GM19438 (cell line): ENCODE results near the gene CITED4.

Experiments used
- ATAC-seq: cut with Tn5 transposase; IDR thresholded peaks from one replicate; pipeline ENCODE4 v1.9.1; 2021; ENCODE audit warnings: low read depth; ENCODE audit not compliant: unreplicated experiment

CITED4 gene

DNA sequence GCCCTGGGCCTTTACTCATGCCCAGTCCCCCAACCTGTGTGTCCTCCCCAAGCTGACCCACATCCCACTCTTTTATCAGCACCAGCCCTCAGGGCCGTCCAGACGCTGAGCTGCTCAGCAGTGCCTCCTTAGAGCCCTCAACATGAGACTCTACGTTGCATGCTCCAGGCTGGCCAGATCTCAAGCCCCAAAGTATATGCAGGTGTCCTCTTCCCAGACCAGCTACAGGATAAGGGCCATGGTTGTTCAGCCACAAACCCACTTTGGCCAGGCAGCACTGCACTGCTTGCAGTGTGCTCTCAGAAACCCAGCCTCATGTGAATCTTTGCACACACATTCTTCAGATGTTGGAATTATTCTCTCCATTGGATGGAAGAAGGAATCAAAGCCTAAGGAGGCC lies 6.0 kb downstream of the CITED4 start:
- no peak for ATAC-seq

DNA sequence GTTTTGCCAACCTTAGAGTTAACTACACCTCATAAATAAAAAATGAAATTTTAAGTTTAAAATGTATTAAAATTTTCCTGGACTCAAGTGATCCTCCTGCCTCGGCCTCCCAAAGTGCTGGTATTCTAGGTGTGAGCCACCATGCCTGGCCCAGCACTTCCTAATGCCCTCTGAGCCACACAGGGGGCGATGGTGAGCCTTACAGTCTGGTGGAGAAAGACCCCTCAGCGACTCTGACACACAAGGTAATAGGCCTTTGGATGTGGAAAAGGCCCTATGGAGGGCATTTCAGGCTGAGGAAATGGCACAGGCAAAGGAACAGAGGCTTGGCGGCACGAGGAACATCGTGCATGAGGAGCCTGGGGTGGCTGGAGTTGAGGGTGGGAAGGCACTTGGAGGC lies 6.7 kb downstream of the CITED4 start:
- no peak for ATAC-seq

DNA sequence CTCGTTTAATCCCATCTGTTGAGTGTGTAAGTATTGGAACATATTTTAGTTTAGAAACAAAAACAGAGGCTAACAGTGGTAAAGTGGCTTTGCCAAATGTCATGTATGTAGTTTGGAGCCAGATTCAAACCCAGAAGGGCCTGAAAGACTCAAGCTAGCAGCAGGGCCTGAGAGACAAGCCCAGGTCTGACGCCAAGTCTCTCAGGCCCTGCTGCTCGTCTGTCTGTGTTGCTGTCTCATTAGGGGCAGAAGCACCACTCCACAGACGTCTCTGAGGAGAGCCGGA lies 8.3 kb downstream of the CITED4 start:
- ATAC-seq = no peak

DNA sequence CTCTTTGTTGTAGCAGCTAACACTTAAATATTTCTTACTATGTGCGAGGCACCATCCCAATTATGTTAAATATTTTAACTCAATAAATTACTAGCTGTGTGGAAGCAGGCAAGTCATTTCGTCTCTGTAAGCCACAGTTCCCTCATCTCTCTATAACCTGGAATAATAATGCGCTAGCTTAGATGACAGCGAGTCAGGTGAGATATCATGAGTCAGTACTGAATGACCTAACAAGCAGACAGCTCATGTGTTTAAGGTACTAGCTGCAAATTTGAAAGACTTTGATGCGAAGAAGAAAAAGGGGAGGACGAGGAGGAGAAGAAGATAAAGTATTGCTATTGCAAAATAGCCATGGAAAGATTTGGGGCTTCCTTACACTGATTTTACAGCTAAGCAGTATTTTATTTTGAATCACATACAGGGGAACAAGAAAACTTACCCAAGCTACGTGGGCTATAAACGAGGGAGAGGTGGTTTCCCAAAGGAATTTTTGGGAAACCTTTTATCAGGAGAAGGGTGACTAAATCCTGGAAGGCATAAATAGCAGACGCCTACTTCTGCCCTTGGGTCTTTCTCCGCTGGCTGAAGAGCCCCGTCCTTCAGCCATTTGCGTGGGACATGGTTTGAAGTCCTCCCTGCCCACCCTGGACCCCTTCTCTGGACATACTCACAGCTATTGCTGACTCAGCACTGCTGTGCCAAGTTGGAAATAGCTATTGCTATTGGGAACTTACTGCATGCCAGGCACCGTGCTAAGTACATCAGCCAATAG lies 8.9 kb downstream of the CITED4 start:
- ATAC-seq = no peak

- no peak for ATAC-seq
Measured at GRCh38 chr1:40851643-40852042, 10.5 kb downstream of the CITED4 start.

DNA sequence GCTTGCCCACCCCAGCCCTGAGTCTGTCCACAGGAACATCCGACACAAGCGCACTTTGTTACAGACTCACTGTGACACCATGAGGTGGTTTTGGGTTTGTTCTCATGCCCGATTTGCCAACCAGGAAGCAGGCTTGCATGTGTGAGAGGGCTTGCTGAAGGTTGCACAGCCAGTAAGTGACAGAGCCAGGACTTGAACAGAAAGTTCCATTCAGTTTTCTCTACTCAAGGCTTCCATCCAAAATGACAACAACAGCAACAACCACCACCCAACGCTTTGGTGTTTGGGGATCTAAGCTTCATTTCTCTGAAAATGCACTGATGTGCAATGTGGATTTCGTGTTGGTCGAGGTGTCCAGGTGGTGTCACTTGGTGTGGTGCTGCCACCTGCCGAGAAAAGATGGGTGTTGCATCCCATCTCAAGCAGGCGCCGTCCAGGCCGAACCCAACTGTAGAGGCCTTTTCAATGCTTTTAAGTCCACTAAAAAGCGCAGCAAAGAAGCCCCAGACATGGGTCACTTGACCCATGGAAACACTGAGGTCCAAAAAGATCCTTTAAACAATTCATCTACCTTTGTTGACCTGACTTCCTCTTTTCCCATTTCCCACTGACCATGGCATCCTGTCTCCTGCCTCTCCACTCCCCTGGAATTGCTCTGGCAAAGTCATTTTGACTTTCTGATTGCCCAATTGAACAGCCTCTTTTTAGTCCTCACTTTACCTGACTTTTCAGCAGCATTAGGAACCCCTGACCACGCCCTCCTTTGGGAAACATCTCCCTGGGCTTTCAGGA lies 12.2 kb downstream of the CITED4 start:
- ATAC-seq = no peak

DNA sequence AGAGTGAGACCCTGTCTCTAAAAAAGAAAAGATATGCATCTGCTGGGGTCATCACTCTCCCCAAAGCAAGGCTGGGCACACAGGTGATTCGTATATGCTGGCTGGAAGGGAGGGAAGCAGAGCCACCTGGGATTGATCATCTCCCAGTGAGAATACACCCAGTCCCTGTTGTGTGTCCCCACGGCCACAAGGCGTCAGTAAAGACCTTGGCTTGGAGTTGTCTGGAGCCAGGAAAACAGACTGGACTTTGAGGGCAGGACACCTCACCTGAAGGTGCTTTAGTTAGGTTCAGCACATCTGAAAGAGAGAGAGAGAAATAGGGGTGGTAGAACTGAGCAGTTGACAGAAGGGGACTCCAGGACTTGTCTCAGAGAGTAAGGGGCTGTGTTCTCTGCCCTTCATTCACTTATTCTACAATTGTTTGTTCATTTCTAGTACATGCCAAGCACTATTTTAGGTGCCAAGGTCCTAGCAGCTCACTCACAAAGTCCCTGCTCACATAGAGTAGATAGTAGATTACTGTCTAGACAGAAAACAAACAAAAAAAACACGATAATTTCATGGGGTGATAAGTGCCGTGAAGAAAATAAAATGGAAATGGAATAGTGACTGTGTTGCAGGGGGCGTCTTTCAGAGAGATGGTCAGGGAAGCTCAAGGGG lies 13.5 kb downstream of the CITED4 start:
- ATAC-seq = no peak

DNA sequence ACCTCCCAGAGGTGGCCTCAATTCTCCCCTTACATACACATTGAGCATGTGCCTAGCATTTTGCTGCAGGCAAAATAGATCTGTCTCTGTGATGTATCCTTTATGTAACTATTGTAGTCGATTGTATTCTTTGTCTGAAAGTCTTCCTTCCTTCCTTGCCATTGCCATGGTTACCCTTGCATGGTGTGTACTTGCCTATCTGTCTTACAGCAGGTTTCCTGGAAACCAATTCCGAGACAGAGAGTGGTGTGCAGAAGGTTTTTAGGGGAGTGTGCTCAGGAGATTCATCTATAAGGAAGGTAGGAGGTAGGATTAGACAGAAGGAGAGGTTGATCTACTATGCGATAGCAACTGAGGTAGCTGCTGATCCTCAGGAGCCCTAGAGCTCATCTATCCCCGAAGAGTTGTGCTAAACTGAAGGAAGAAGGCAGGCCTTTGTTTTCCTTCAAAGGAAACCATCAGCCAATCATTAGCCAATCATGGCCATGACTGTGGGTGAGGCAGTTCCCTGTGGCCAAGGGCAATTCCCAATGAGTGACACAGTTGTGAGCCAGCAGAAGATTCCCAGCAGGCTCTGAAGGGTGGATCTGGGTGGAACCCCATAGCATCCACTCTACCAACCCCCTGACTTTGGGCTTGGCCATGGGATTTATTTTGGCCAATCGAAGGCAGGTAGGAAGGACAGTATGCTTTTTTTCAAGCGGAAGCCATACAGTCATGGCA lies 15.0 kb downstream of the CITED4 start:
- no peak for ATAC-seq

- no peak for ATAC-seq
Measured at GRCh38 chr1:40845895-40846294, 16.3 kb downstream of the CITED4 start.

DNA sequence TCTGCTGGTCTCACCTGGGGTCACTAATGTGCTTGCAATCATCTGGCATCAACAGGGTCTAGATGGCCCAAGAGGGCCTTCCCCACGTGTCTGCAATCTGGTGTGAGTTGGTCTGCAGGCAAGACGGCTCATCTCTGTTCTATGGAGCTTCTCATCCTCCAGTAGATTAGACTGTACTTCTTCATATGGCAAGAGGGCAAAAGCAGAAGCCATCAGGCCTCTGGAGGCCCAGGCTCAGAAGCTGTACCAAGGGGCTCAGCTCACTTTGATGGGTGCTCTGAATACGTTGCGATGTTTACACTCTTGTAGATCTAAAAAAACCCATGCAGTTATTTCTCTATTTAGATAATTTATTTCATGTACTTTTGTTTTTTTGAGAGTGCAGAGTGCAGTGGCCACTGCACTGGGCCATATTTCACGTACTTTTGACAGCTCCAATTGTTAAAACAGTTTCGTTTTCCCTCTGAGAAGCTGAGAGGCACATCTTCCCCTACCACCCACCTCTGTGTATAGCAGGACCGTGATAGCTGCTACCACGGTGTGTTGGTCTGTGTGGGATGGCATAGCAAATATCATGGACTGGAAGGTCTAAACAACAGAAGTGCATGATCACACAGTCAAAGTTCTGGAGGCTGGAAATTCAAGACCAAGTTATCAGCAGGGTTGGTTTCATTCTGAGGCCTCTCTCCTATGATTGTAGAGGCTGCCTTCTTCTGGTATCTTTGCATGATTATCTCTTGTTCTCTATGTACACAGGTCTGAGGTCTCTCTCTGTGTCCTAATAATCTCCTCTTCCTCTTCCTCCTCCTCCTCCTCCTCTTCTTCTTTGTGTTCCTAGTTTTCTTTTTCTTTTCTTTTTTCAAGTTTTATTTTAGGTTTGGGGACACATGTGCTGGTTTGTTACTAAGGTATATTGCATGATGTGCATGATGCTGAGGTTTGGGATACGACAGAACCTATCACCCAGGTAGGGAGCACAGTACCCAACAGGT lies 17.0 kb downstream of the CITED4 start:
- ATAC-seq = no peak

DNA sequence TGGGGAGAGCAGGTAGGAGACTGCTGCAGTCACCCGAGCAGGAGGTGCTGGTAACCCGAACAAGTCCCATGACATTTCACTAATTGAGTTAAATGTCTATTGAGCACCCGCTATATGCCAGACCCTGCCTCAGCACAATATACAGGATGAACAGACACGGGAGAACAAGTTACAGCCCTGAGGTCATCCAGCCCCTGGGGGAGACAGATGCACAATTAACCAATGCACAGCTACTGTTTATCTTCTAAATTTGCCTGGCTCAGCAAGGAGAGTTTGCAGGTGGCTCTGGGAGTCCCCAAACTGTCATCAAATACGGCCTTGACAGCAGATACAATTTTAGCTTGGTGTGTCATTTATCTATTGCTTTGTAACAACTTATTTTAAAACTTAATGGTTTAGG lies 18.1 kb downstream of the CITED4 start:
- ATAC-seq = no peak

GRCh38 chr1:40842691-40843090 lies 19.5 kb downstream of the CITED4 start:
- no peak for ATAC-seq

DNA sequence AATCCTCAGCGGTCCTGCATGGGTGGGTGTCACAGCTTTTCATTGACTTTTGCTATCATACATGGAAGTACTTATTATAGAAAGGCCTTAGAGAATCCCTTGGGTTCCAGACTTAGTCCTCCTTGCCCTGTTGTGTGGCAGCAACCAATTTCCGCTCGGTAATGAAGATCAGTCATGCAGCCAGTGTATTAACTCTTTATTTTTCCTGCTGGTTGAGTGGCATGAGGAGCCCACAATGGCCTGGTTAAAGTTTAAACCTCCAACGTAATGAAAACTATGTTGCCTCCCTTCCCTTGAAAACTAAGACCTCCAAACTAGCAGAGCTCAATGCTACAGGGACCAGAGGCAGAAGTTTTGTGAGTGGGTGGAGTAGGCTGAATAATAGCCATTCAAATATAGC lies 20.0 kb downstream of the CITED4 start:
- no peak for ATAC-seq

DNA sequence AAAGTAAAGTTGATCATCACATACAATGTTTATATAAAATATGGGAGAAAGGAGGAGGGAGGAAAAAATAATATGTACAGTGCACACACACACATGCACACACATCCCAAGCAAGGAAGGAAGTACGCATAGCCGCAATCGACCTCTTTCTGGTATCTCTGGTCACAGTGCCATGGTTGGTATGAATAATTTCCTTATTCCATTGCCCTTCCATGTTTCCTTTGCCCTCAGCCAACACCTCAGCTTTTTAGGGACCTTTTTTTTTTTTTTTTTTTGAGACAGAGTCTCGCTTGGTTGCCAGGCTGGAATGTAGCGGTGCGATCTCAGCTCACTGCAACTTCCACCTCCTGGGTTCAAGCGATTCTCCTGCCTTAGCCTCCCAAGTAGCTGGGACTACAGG lies 20.6 kb downstream of the CITED4 start:
- ATAC-seq = no peak

GRCh38 chr1:40840526-40841323 lies 21.4 kb downstream of the CITED4 start:
- no peak for ATAC-seq

- ATAC-seq = no peak
Measured at GRCh38 chr1:40839943-40840335, 22.2 kb downstream of the CITED4 start.

DNA sequence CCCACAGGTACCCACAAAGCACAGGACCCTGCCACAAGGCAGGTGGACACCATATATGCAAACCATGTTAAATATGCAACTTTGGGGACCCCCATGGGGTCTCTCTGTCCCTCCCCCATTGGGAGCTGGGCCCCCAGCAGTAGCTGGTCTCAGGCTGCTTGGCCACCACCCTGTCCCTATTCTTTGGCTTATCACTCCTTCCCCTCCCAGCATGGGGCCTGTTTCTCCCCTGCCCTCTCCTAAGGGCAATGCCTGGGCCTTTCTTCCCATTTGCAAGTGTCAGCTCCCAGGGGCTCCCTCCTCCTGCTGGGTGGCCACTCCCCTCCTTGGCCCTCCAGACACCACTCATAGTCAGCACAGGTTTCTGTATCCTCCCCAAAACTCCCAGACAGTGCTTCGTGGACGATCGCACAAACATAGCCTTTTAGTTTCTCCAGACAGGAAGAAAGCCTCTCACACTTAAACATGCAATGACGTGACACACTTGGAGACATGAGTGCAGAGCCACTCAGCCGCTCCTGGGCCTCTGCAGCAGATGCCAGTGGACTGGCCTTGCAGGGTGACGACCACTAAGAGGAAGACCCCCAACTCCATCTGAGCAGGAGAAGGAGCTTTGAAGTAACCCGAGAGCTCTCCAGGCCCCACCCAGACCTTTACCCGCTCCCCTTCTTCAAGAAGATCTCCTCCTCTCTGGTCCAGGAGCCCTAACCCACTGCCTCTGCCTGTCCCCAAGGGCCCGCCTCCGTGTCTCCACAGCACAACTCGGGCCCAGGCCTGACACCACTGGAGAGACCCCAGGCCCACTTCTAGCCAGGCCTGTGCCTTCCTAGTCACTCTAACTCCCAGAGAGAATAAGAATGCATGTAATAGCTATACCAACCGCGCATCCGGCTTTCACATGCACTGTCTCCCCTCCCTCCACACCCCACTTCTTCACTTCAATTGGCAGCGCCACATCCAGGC lies 22.9 kb downstream of the CITED4 start:
- ATAC-seq = no peak
